Measurements from ENCODE around the gene OTOGL.

DNA sequence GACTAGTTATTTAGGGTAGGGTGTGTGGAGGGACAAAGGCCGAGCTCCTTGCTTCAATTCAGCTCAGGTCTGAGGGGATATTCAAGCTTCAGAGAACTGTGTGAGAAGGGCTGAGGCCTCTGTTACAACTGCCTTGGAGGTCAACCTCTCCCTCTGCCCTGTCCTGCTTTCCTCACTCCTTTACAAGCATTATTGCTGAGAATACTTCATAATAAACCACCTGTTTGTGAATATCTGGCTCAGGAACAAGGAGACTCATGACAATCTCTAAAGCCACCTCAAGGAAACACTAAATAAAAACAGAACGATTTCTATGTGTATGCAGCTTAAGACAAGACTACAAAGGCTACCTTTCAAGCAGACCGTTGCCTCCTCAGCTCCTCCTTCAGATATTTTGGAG is 21.7 kb downstream of the OTOGL start:
- TF ChIP-seq ZNF384 (IDR thresholded peaks at IDR 0.05) (no peak), FOXA1 (IDR thresholded peaks at IDR 0.05) (no peak), SUZ12 (IDR thresholded peaks at IDR 0.05) (no peak), SP1 (IDR thresholded peaks at IDR 0.05) (no peak), FOXK2 (IDR thresholded peaks at IDR 0.05) (no peak), HDGF (IDR thresholded peaks at IDR 0.05; ENCODE audit: borderline replicate concordance) (no peak), NFRKB (IDR thresholded peaks at IDR 0.05) (no peak), FOXM1 (IDR thresholded peaks at IDR 0.05; ENCODE audit: borderline replicate concordance) (no peak), ARNT (IDR thresholded peaks at IDR 0.05) (no peak), ELF4 (IDR thresholded peaks at IDR 0.05) (no peak), LEF1 (IDR thresholded peaks at IDR 0.05; ENCODE audit: borderline replicate concordance) (no peak), BHLHE40 (IDR thresholded peaks at IDR 0.05; ENCODE audit: borderline replicate concordance) (no peak), L3MBTL2 (conservative IDR thresholded peaks at IDR 0.05) (no peak)
- TF ChIP-seq, protein P1, sequence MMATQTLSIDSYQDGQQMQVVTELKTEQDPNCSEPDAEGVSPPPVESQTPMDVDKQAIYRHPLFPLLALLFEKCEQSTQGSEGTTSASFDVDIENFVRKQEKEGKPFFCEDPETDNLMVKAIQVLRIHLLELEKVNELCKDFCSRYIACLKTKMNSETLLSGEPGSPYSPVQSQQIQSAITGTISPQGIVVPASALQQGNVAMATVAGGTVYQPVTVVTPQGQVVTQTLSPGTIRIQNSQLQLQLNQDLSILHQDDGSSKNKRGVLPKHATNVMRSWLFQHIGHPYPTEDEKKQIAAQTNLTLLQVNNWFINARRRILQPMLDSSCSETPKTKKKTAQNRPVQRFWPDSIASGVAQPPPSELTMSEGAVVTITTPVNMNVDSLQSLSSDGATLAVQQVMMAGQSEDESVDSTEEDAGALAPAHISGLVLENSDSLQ (IDR thresholded peaks at IDR 0.05): no peak

Data from HEK293T (cell line).